Ishikawa (cell line): ENCODE data around the gene IFNE.

Experiments used
- CEBPB ChIP-seq: IDR thresholded peaks from 2 replicates; pipeline ENCODE4 v1.6.1; 2012
- CREB1 ChIP-seq: IDR thresholded peaks from 2 replicates; pipeline ENCODE4 v1.6.1; 2012; ENCODE audit warnings: low read depth
- EGR1 ChIP-seq: IDR thresholded peaks from 2 replicates; pipeline ENCODE4 v1.6.1; 2012
- EP300 ChIP-seq: IDR thresholded peaks from 2 replicates; pipeline ENCODE4 v1.6.1; 2012; ENCODE audit warnings: borderline replicate concordance
- FOXM1 ChIP-seq: IDR thresholded peaks from 2 replicates; pipeline ENCODE4 v1.6.1; 2012; ENCODE audit warnings: low read depth, borderline replicate concordance
- MAX ChIP-seq: IDR thresholded peaks from 2 replicates; pipeline ENCODE4 v1.6.1; 2012
- NFIC ChIP-seq: IDR thresholded peaks from 2 replicates; pipeline ENCODE4 v1.6.1; 2012
- RAD21 ChIP-seq: IDR thresholded peaks from 2 replicates; pipeline ENCODE4 v1.6.1; 2012; ENCODE audit warnings: low read depth
- REST ChIP-seq: IDR thresholded peaks from 2 replicates; pipeline ENCODE4 v1.6.1; 2012; ENCODE audit warnings: low read depth, mild to moderate bottlenecking
- TAF1 ChIP-seq: IDR thresholded peaks from 2 replicates; pipeline ENCODE4 v1.6.1; 2012; ENCODE audit warnings: low read depth, mild to moderate bottlenecking
- TCF12 ChIP-seq: IDR thresholded peaks from 2 replicates; pipeline ENCODE4 v1.6.1; 2012; ENCODE audit warnings: low read depth
- TEAD4 ChIP-seq: IDR thresholded peaks from 2 replicates; pipeline ENCODE4 v1.6.1; 2012
- YY1 ChIP-seq: IDR thresholded peaks from 2 replicates; pipeline ENCODE4 v1.6.1; 2012; ENCODE audit warnings: low read depth
- ZBTB7A ChIP-seq: IDR thresholded peaks from 2 replicates; pipeline ENCODE4 v1.6.1; 2012; ENCODE audit warnings: low read depth
- TF ChIP-seq, protein P1 (sequence below): IDR thresholded peaks from 2 replicates; pipeline ENCODE4 v1.6.1; 2012

Gene IFNE

DNA sequence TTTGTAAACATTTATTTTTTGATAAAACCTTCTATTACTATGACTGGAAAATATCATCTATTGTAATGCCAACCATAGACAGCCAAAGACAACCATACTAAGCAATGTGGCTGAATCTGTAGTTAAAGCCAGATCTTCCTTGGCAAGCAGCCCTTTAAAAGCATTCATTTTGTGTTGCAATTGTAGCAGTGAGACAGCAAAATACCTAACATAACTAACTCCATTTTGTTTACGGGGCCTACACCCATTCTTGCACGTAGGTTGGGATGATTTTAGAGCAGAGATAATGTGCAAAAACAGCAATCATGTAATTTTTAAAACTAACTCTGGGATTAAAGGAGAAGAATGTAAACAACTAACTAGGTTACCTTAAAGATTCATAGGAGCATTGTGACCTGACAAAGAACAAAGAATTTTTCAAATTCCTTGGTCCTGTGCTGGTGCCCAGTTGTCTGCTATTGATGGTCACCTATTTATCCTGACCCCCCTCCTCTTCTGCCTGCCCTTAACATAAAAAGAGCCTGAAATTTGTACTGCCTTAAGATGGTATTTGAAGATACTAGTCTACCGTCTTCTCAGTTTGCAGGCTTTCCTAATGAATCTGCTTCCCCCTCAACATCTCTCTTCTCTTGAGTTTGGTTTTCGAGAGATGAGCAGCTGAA lies 31.2 kb downstream of the IFNE start:
- no peak for TF ChIP-seq EP300
- TF ChIP-seq CEBPB: no peak
- no peak for TF ChIP-seq MAX
- TF ChIP-seq TCF12: no peak
- no peak for TF ChIP-seq ZBTB7A
- TF ChIP-seq TAF1: no peak
- TF ChIP-seq RAD21: no peak
- no peak for TF ChIP-seq REST
- no peak for TF ChIP-seq TEAD4
- TF ChIP-seq, protein P1, sequence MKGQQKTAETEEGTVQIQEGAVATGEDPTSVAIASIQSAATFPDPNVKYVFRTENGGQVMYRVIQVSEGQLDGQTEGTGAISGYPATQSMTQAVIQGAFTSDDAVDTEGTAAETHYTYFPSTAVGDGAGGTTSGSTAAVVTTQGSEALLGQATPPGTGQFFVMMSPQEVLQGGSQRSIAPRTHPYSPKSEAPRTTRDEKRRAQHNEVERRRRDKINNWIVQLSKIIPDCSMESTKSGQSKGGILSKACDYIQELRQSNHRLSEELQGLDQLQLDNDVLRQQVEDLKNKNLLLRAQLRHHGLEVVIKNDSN: no peak
- TF ChIP-seq EGR1: no peak
- no peak for TF ChIP-seq CREB1

- no peak for TF ChIP-seq EP300
- no peak for TF ChIP-seq TCF12
- TF ChIP-seq CREB1: no peak
- TF ChIP-seq EGR1: no peak
- TF ChIP-seq REST: no peak
- TF ChIP-seq ZBTB7A: no peak
- TF ChIP-seq MAX: no peak
- TF ChIP-seq TEAD4: no peak
- TF ChIP-seq TAF1: no peak
Measured at GRCh38 chr9:21443849-21444625, 38.1 kb downstream of the IFNE start.

- TF ChIP-seq CREB1 (no peak), ZBTB7A (no peak), TCF12 (no peak), EP300 (no peak), EGR1 (no peak), RAD21 (no peak), YY1 (no peak), NFIC (no peak), CEBPB (no peak), REST (no peak), TAF1 (no peak), MAX (no peak), TEAD4 (no peak), FOXM1 (no peak)
- TF ChIP-seq, protein P1: no peak
Measured at GRCh38 chr9:21440139-21440538, 42.0 kb downstream of the IFNE start, which contains the start of gene IFNA1. Gene IFNA1, plus strand, starts transcription at chr9:21440439. Its CDS starts 69 bp downstream, at chr9:21440508.
